Bronchial epithelial cell (primary cell): ENCODE results near the gene HPDL. TPM values are rescaled to one million over a fixed set of nuclear protein-coding genes. Genes with fewer than 3 reads are reported as not detected.
A peak's percentile ranks its signal among the peaks of the same experiment; 100 is the strongest.
"Not testable (repeated sequence)": the region's sequence is repeated elsewhere in the genome, so short reads cannot be mapped to it uniquely, and the experiment has no call there.

Experiments used
- DNase-seq: peaks from one replicate; pipeline ENCODE4 v3.0.0-alpha.2; 2010; ENCODE audit warnings: low read depth
- FAIRE-seq: peaks from 2 replicates; lab custom pipeline; 2011; peaks lifted over from hg19 to GRCh38; lab: Jason Lieb, UNC
- H3K27me3 ChIP-seq: 2 replicates; pipeline ENCODE4 v1.5.1; 2011; ENCODE audit warnings: low read length; ENCODE audit not compliant: control insufficient read depth, insufficient read depth
- H3K36me3 ChIP-seq: 2 replicates; pipeline ENCODE4 v1.5.1; 2011; ENCODE audit warnings: low read length; ENCODE audit not compliant: control insufficient read depth, insufficient read depth
- H3K4me3 ChIP-seq: 2 replicates; pipeline ENCODE4 v1.5.1; 2011; ENCODE audit warnings: mild to moderate bottlenecking, low read depth, low read length, control low read depth
- CTCF ChIP-seq: IDR thresholded peaks from 2 replicates; pipeline ENCODE4 v1.5.1; 2011; ENCODE audit warnings: mild to moderate bottlenecking, moderate library complexity, low read length, control low read depth, inconsistent platforms; ENCODE audit not compliant: insufficient read depth, severe bottlenecking
- total RNA-seq: library from RNA; depleted of rRNA; stranded (reverse); fragments of >200 nt; gene quantifications from 2 replicates; pipeline ENCODE4 v1.2.1, GENCODE V29; 2014

The HPDL gene
- total RNA-seq, 1 donor from 2014 or later = 0.53 TPM

GRCh38 chr1:45356186-45356585 is 29.5 kb downstream of the HPDL start:
- H3K4me3 ChIP-seq = no peak overlapping the region
- TF ChIP-seq CTCF = no peak
- H3K27me3 ChIP-seq = no peaks in the 10 kb centered on the region
- H3K36me3 ChIP-seq = no peaks in the 10 kb centered on the region
- peak; percentile 78 for DNase-seq
- FAIRE-seq = no peak

- TF ChIP-seq CTCF = peak; percentile 45
- no peaks in the 10 kb centered on the region for H3K27me3 ChIP-seq
- no peaks in the 10 kb centered on the region for H3K36me3 ChIP-seq
- no peak for FAIRE-seq
- H3K4me3 ChIP-seq = no peak overlapping the region
- peak; percentile 63 for DNase-seq
These were observed 33.3 kb downstream of the HPDL start for GRCh38 chr1:45359882-45360513.

GRCh38 chr1:45360981-45361380 is 34.3 kb downstream of the HPDL start:
- H3K4me3 ChIP-seq, FAIRE-seq: not testable (repeated sequence)
- peak; percentile 68 for DNase-seq

GRCh38 chr1:45364294-45364693 is 37.6 kb downstream of the HPDL start:
- TF ChIP-seq CTCF = no peak
- no peak for DNase-seq
- Histone ChIP-seq H3K36me3 (no peaks in the 10 kb centered on the region), H3K27me3 (no peaks in the 10 kb centered on the region), H3K4me3 (no peak overlapping the region)
- FAIRE-seq = no peak

More at GRCh38 chr1:45360981-45361380, 34.3 kb downstream of the HPDL start:
- not testable (repeated sequence) for H3K27me3 ChIP-seq, H3K36me3 ChIP-seq

- FAIRE-seq (no peak), DNase-seq (no peak)
- Histone ChIP-seq H3K4me3 (no peak overlapping the region), H3K27me3 (no peaks in the 10 kb centered on the region), H3K36me3 (no peaks in the 10 kb centered on the region)
- TF ChIP-seq CTCF = no peak
These were observed 38.4 kb downstream of the HPDL start for GRCh38 chr1:45365051-45365450.

- H3K4me3 ChIP-seq = no peak overlapping the region
- H3K36me3 ChIP-seq = no peaks in the 10 kb centered on the region
- no peaks in the 10 kb centered on the region for H3K27me3 ChIP-seq
- no peak for DNase-seq
- no peak for TF ChIP-seq CTCF
- no peak for FAIRE-seq
These were observed 43.9 kb downstream of the HPDL start for GRCh38 chr1:45370575-45370974.
